Colonic mucosa (tissue), 4 donors: ENCODE results near the gene RCL1. TPM values are rescaled to one million over a fixed set of nuclear protein-coding genes. Genes with fewer than 3 reads are reported as not detected.
"Not testable (repeated sequence)": the region's sequence is repeated elsewhere in the genome, so short reads cannot be mapped to it uniquely, and the experiment has no call there.

Experiments
- DNase-seq: peaks from one replicate; pipeline ENCODE4 v3.0.0-alpha.2; 2020
- H3K27ac ChIP-seq: fragments of 200-600 bp; one replicate; pipeline ENCODE4 v1.8.0; 2021
- H3K27me3 ChIP-seq: fragments of 200-600 bp; one replicate; pipeline ENCODE4 v1.8.0; 2021
- H3K36me3 ChIP-seq: fragments of 200-600 bp; one replicate; pipeline ENCODE4 v1.8.0; 2021
- H3K4me1 ChIP-seq: fragments of 200-600 bp; one replicate; pipeline ENCODE4 v1.8.0; 2021; ENCODE audit warnings: mild to moderate bottlenecking
- H3K4me3 ChIP-seq: fragments of 200-600 bp; one replicate; pipeline ENCODE4 v1.8.0; 2021
- H3K9ac ChIP-seq, 2 donors: one replicate each; pipeline ENCODE4 v1.7.0; 2013; ENCODE audit warnings: control low read depth in 2 of 2, low read depth in 2 of 2, low read length in 2 of 2
- H3K9me3 ChIP-seq: fragments of 200-600 bp; one replicate; pipeline ENCODE4 v1.8.0; 2021
- CTCF ChIP-seq: fragments of 200-600 bp; IDR thresholded peaks from one replicate; pipeline ENCODE4 v1.8.0; 2022; ENCODE audit warnings: antibody characterized with exemption, mild to moderate bottlenecking
- intact Hi-C: fragments of 100-400 bp; cut with DNase I; formaldehyde crosslinking; loops from one replicate; pipeline ENCODE4 v1.14.1; 2022
- total RNA-seq, 2 donors: library from RNA; stranded (reverse); fragmentation: NEBNext Ultra II Directional in 1 of 2; extraction: Animal tissue kit (Norgen Biotek cat#: 25700) in 1 of 2; gene quantifications; one replicate each; pipeline ENCODE4 v1.2.1, GENCODE V29; 2021
- donor health status: healthy.
- donor health status: DM: no; HTN: no; CAD: no.
- donor health status: DM: no; HTN: no; CAD: no.

RCL1 gene
- total RNA-seq, 2 donors from 2014 or later = 7.0 to 12.5 TPM

DNA sequence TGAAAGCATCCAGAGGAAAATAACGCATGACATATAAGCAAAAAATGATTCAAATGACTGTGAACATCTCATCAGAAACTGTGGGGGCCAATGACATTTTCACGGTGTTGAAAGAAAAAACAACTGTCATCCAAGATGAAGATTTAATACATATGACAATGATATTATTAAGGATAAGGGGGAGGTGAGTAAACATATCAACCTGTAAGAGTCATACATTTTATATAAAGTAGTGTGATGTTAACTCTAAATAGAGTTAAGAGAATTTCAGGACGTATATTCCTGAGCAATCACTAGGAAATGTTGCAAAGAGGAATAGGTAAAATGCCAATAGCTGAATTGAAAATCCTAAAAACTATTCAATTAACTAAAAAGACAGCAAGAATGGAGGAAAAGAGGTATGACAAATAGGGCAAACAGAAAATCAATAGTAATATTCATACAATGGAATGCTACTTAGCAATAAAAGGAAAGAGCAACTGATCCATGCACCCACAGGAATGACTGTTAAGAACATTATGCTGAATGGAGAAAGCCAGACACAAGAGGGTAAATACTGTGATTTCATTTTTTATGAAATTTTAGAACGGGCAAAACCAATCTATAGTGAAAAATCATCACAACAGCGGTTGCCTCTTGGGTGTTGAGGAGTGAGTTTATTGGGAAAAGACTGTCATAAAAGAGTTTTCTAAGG lies 99.9 kb downstream of the RCL1 start:
- Histone ChIP-seq H3K27ac (no peak overlapping the region), H3K36me3 (no peaks in the 10 kb centered on the region), H3K9ac (no peak overlapping the region), H3K27me3 (no peaks in the 10 kb centered on the region), H3K4me3 (no peak overlapping the region), H3K9me3 (no peaks in the 10 kb centered on the region), H3K4me1 (no peaks in the 10 kb centered on the region)
- DNase-seq = no peak
- intact Hi-C loops = no loop called here
- no peak for TF ChIP-seq CTCF

- intact Hi-C loops = no loop called here
- H3K4me3 ChIP-seq = no peak overlapping the region
- H3K9me3 ChIP-seq = no peaks in the 10 kb centered on the region
- no peaks in the 10 kb centered on the region for H3K36me3 ChIP-seq
- no peaks in the 10 kb centered on the region for H3K27me3 ChIP-seq
- H3K9ac ChIP-seq = no peak overlapping the region
- no peak for TF ChIP-seq CTCF
- no peaks in the 10 kb centered on the region for H3K4me1 ChIP-seq
- no peak for DNase-seq
- H3K27ac ChIP-seq = no peak overlapping the region
Observed at GRCh38 chr9:4894076-4894475, 101.3 kb downstream of the RCL1 start.

- H3K36me3 ChIP-seq, H3K27ac ChIP-seq, H3K4me1 ChIP-seq, H3K9ac ChIP-seq, DNase-seq, intact Hi-C loops, H3K27me3 ChIP-seq, H3K4me3 ChIP-seq, H3K9me3 ChIP-seq: not testable (repeated sequence)
Observed at GRCh38 chr9:4899853-4900252, 107.1 kb downstream of the RCL1 start.

DNA sequence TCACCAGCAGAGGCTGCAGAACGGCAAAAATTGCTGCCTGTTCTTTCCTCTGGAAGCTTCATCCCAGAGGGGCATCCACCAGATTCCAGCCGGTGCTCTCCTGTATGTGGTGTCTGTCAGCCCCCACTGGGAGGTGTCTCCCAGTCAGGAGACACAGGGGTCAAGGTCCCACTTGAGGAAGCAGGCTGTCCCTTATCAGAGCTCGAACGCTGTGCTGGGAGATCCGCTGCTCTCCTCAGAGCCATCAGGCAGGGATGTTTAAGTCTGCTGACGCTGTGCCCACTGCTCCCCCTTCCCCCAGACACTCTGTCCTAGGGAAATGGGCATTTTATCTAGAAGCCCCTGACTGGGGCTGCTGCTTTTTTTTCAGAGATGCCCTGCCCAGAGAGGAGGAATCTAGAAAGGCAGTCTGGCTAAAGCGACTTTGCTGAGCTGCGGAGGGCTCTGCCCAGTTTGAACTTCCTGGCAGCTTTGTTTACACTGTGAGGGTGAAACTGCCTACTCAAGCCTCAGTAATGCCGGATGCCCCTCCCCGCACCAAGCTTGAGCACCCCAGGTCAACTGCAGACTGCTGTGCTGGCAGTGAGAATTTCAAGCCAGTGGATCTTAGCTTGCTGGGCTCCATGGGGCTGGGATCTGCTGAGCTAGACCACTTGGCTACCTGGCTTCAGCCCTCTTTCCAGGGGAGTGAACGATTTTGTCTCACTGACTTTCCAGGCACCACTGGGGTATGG lies 108.8 kb downstream of the RCL1 start:
- H3K27ac ChIP-seq, H3K9ac ChIP-seq: not testable (repeated sequence)

GRCh38 chr9:4902135-4902475 lies 109.4 kb downstream of the RCL1 start:
- H3K9ac ChIP-seq = no peak overlapping the region
- no peaks in the 10 kb centered on the region for H3K27me3 ChIP-seq
- no peak for DNase-seq
- no peaks in the 10 kb centered on the region for H3K36me3 ChIP-seq
- H3K4me1 ChIP-seq = no peaks in the 10 kb centered on the region
- no peaks in the 10 kb centered on the region for H3K9me3 ChIP-seq
- H3K4me3 ChIP-seq = no peak overlapping the region
- intact Hi-C loops = no loop called here
- TF ChIP-seq CTCF = no peak
- H3K27ac ChIP-seq = no peak overlapping the region

More for the DNA sequence above, 108.8 kb downstream of the RCL1 start:
- intact Hi-C loops, H3K27me3 ChIP-seq, H3K9me3 ChIP-seq, H3K36me3 ChIP-seq, H3K4me1 ChIP-seq, H3K4me3 ChIP-seq: not testable (repeated sequence)
- DNase-seq = peak; percentile 72

DNA sequence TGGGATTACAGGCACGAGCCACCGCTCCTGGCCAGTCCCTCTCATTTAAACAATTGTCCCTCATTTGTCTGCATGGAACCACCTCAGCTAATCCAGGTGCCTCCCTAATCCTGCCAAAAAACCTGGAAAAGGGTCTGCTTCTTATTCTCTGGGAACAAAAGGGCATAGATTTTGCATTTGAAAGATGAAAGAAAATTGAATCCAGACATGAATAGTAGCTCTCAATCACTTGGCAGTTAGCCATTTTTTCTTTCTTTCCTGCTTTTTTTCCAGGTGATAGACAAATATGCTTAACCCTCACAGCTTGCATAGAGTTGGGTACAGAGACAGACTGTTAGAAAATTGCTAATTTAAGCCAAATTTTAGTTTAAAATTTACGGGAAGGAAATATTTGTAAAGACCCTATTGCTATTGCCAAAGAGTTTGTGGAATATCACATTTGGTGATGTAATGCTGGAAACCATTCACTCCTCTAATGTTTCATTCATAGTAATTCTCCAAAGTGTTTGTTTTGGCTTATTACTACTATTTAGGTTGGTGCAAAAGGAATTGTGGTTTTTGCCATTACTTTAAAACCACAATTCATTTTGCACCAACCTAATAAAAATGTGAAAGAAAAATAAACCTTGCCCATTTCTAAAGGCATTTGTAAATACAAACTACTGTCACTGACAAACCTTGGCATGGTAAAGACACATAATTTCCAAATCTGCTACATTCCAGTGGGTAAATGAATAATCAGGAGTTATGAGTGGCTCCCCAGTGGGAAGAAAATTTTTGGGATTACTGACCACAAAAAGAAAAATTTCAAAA lies 111.8 kb downstream of the RCL1 start:
- no peaks in the 10 kb centered on the region for H3K4me1 ChIP-seq
- intact Hi-C loops = no loop called here

More for the DNA sequence above, 111.8 kb downstream of the RCL1 start:
- no peak overlapping the region for H3K27ac ChIP-seq
- no peak for TF ChIP-seq CTCF
- H3K4me3 ChIP-seq = no peak overlapping the region
- no peaks in the 10 kb centered on the region for H3K9me3 ChIP-seq
- no peak for DNase-seq
- no peak overlapping the region for H3K9ac ChIP-seq
- no peaks in the 10 kb centered on the region for H3K27me3 ChIP-seq
- H3K36me3 ChIP-seq = no peaks in the 10 kb centered on the region
